ENCODE results near the gene PANK2. TPM values are rescaled to one million over a fixed set of nuclear protein-coding genes. Genes with fewer than 3 reads are reported as not detected.

PANK2 gene
- total and polyA plus RNA-seq, 8 donors: 34.1 to 47.8 (median 39.1) TPM

DNA sequence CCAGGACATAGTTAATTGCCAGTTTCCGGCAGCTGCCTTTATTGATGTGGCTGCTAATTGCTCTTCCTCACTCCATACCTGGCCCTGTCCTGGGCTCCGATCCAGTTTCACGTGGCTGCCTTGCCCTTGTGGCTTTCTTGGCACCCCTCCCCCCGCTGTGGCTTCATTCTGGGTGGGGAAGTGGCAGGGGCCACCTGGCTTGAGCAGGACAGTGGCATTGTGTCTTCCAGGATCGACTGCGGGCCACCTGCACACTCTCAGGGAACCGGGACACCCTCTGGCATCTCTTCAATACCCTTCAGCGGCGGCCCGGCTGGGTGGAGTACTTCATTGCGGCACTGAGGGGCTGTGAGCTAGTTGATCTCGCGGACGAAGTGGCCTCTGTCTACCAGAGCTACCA is 31.8 kb upstream of the PANK2 start:
- Histone ChIP-seq H3K27me3 (no peaks in the 10 kb centered on the region), H3K4me3 (no peak overlapping the region), H3K27ac (no peak overlapping the region), H3K4me1 (peaks cover 0 to 17% of the 10 kb centered on the region in 2 donors), H3K36me3 (peaks cover 0 to 81% of the 10 kb centered on the region in 2 donors), H3K9me3 (no peaks in the 10 kb centered on the region)
- TF ChIP-seq, protein P1, sequence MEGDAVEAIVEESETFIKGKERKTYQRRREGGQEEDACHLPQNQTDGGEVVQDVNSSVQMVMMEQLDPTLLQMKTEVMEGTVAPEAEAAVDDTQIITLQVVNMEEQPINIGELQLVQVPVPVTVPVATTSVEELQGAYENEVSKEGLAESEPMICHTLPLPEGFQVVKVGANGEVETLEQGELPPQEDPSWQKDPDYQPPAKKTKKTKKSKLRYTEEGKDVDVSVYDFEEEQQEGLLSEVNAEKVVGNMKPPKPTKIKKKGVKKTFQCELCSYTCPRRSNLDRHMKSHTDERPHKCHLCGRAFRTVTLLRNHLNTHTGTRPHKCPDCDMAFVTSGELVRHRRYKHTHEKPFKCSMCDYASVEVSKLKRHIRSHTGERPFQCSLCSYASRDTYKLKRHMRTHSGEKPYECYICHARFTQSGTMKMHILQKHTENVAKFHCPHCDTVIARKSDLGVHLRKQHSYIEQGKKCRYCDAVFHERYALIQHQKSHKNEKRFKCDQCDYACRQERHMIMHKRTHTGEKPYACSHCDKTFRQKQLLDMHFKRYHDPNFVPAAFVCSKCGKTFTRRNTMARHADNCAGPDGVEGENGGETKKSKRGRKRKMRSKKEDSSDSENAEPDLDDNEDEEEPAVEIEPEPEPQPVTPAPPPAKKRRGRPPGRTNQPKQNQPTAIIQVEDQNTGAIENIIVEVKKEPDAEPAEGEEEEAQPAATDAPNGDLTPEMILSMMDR (IDR thresholded peaks at IDR 0.05): no peak
- DNase-seq (no peak), ATAC-seq (no peak)
- intact Hi-C loops (cut with DNase I): no loop called here

DNA sequence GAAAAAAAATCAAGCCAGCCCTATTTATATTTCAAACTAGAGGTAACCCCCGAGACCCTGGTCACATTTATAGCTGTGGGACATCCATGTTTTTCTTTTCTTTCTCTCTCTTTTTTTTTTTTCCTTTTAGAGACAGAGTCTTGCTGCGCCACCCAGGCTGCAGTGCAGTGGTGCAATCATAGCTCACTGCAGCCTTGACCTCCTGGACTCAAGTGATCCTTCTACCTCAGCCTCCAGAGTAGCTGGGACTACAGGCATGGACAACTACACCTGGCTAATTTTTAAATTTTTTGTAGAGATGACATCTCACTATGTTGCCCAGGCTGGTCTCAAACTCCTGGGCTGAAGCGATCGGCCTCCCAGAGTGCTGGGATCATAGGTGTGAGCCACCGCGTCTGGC is 30.5 kb upstream of the PANK2 start:
- Histone ChIP-seq H3K4me3 (no peak overlapping the region), H3K27ac (no peak overlapping the region), H3K27me3 (no peaks in the 10 kb centered on the region), H3K36me3 (peaks cover 4 to 94% of the 10 kb centered on the region in 2 donors), H3K9me3 (no peaks in the 10 kb centered on the region), H3K4me1 (peaks cover 0 to 17% of the 10 kb centered on the region in 2 donors)
- ATAC-seq: no peak
- TF ChIP-seq, protein P1 (IDR thresholded peaks at IDR 0.05): no peak
- intact Hi-C loops (cut with DNase I): no loop called here
- no peak for DNase-seq

DNA sequence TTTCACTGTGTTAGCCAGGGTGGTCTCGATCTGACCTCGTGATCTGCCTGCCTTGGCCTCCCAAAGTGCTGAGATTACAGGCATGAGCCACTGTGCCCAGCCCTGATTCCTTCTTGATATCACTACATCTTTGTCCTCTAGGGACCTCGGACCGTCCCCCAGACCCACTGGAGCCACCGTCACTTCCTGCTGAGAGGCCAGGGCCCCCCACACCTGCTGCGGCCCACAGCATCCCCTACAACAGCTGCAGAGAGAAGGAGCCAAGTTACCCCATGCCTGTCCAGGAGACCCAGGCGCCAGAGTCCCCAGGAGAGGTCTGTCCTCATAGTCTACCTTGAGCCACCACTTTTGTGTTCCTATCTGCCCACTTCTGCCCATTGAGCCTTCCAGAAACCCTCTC is 28.0 kb upstream of the PANK2 start:
- no peak overlapping the region for H3K27ac ChIP-seq
- ATAC-seq (no peak), DNase-seq (no peak)
- H3K36me3 ChIP-seq: peaks cover 4 to 100% of the 10 kb centered on the region in 2 donors
- no peaks in the 10 kb centered on the region for H3K4me1 ChIP-seq
- H3K4me3 ChIP-seq: no peak overlapping the region
- H3K27me3 ChIP-seq: no peaks in the 10 kb centered on the region
- TF ChIP-seq, protein P1 (IDR thresholded peaks at IDR 0.05): no peak
- intact Hi-C loops (cut with DNase I): no loop called here
- no peaks in the 10 kb centered on the region for H3K9me3 ChIP-seq

DNA sequence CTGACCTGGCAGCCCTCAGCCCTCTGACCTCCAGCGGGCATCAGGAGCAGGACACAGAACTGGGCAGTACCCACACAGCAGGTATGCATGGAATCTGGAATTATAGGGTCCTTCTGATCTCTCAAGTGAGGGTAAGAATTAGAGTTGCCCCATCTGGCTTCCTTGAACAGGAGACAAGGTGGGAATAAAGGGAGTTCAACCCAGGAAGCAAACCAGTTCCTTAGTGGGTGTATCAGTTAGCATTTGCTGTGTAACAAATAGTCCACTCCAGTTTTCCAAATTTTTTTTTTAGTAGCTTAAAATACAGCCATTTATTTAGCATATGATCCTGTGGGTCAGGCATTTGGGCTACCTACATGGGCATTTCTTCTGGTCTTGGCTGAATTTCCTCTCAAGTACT is 26.9 kb upstream of the PANK2 start:
- intact Hi-C loops (cut with DNase I): no loop called here

DNA sequence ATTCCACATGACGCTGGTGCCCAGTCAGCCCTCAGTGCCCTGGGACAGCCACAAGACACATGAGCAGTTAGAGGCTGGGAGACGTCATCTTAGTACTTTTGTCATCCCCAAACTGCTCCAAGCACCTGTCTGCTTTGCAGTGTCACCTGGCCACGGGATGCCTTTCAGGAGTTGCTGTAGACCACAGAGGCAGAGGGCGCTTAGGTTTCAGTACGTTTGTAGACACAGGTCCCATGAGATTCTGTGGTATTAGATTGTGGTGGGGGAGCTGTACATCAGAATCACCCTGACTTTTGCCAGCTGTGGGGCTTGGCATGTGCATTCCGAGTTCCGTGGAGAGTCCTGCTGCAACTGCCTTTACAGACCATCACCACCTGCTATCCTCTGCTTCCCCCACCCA is 25.9 kb upstream of the PANK2 start:
- no peak for DNase-seq
- Histone ChIP-seq H3K9me3 (no peaks in the 10 kb centered on the region), H3K27ac (no peak overlapping the region), H3K36me3 (peaks cover 4 to 99% of the 10 kb centered on the region in 2 donors), H3K4me3 (no peak overlapping the region), H3K27me3 (no peaks in the 10 kb centered on the region), H3K4me1 (no peaks in the 10 kb centered on the region)
- TF ChIP-seq, protein P1 (IDR thresholded peaks at IDR 0.05): no peak
- intact Hi-C loops (cut with DNase I): no loop called here
- no peak for ATAC-seq

More for the DNA sequence above, 26.9 kb upstream of the PANK2 start:
- no peaks in the 10 kb centered on the region for H3K27me3 ChIP-seq
- no peaks in the 10 kb centered on the region for H3K4me1 ChIP-seq
- TF ChIP-seq, protein P1 (IDR thresholded peaks at IDR 0.05): no peak
- H3K27ac ChIP-seq: no peak overlapping the region
- DNase-seq: no peak
- H3K4me3 ChIP-seq: no peak overlapping the region
- no peaks in the 10 kb centered on the region for H3K9me3 ChIP-seq
- H3K36me3 ChIP-seq: peaks cover 4 to 100% of the 10 kb centered on the region in 2 donors
- ATAC-seq: no peak
